ENCODE measurements around the gene CHMP2B. TPM values are rescaled to one million over a fixed set of nuclear protein-coding genes. Genes with fewer than 3 reads are reported as not detected.

CHMP2B gene
- total RNA-seq, 1 experiment from 2014 or later = 39.3 TPM

DNA sequence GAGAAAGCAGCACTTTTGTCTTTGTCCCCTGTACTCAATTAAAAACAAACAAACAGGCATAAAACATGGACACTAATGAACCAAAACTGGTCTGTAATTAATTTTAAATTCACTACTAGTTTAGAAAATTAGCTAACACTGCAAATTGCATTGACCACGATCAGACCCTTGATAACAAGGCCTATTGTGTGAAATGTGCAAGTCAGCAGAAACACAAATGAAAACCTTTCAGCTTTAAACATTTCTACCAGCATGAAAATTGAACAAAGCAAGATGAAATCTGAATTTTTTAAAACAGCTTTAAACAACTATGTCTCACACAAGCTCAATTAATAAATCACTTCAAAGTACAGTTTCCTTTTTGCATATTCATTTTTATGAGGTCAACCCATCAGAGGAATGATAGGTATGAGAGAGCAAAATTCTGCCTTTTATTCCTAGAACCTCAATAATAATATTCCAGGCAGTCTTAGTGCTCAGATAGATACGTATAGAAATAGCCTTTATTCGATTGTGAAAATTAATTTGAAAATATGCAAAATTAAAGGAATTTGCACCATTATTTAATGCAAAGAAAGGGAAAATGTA lies 27.0 kb upstream of the CHMP2B start:
- no peak overlapping the region for H3K4ac ChIP-seq (ENCODE audit: low read depth, low read length)
- H2BK5ac ChIP-seq (ENCODE audit: insufficient read length, low read length) = no peak overlapping the region
- H3K9ac ChIP-seq (ENCODE audit: extremely low read depth, insufficient read length, low read length) = no peak overlapping the region
- no peak overlapping the region for H3K14ac ChIP-seq (ENCODE audit: insufficient read depth, low read length)
- no peak overlapping the region for H4K91ac ChIP-seq (ENCODE audit: insufficient read length, low read depth, low read length)
- peaks cover 8% of the 10 kb centered on the region for H3K9me3 ChIP-seq (ENCODE audit: control insufficient read depth, low read depth, low read length)
- H2BK15ac ChIP-seq (ENCODE audit: low read depth, low read length) = no peak overlapping the region
- H3K27ac Mint-ChIP-seq = no peak overlapping the region
- no peak overlapping the region for H3K4me3 Mint-ChIP-seq
- no peak overlapping the region for H3K27ac ChIP-seq (ENCODE audit: insufficient read length, low read depth, low read length)
- no peaks in the 10 kb centered on the region for H3K27me3 ChIP-seq (ENCODE audit: insufficient read depth, low read length)
- peaks cover 10 to 18% (median 17%) of the 10 kb centered on the region in 3 experiments for H3K36me3 Mint-ChIP-seq (ENCODE audit: insufficient read depth in 1 of 3, low read depth in 3 of 3)
- no peak overlapping the region for H2BK12ac ChIP-seq (ENCODE audit: insufficient read length, low read depth, low read length)
- no peaks in the 10 kb centered on the region for H4K20me1 ChIP-seq (ENCODE audit: control insufficient read depth, insufficient read depth, insufficient read length)
- no peaks in the 10 kb centered on the region for H3K79me2 ChIP-seq (ENCODE audit: insufficient read depth, low read length)
- no peak overlapping the region for H2AFZ ChIP-seq (ENCODE audit: low read length)
- no peak overlapping the region for H3K4me2 ChIP-seq (ENCODE audit: insufficient read depth, insufficient read length, low read length)
- H3K18ac ChIP-seq (ENCODE audit: insufficient read length, low read depth, low read length) = no peak overlapping the region
- no peak overlapping the region for H3K56ac ChIP-seq (ENCODE audit: insufficient read length, low read depth, low read length)
- no peak overlapping the region for H2AK5ac ChIP-seq (ENCODE audit: insufficient read length, low read length)
- TF ChIP-seq, protein P1, sequence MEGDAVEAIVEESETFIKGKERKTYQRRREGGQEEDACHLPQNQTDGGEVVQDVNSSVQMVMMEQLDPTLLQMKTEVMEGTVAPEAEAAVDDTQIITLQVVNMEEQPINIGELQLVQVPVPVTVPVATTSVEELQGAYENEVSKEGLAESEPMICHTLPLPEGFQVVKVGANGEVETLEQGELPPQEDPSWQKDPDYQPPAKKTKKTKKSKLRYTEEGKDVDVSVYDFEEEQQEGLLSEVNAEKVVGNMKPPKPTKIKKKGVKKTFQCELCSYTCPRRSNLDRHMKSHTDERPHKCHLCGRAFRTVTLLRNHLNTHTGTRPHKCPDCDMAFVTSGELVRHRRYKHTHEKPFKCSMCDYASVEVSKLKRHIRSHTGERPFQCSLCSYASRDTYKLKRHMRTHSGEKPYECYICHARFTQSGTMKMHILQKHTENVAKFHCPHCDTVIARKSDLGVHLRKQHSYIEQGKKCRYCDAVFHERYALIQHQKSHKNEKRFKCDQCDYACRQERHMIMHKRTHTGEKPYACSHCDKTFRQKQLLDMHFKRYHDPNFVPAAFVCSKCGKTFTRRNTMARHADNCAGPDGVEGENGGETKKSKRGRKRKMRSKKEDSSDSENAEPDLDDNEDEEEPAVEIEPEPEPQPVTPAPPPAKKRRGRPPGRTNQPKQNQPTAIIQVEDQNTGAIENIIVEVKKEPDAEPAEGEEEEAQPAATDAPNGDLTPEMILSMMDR (conservative IDR thresholded peaks at IDR 0.05) = no peak
- no peak for DNase-seq
- no peaks in the 10 kb centered on the region for H3K79me1 ChIP-seq (ENCODE audit: insufficient read depth, low read depth, low read length, poor library complexity, severe bottlenecking)
- H3K23me2 ChIP-seq (ENCODE audit: insufficient read length, low read depth, low read length, poor library complexity, severe bottlenecking) = no peaks in the 10 kb centered on the region
- peaks cover 17 to 20% of the 10 kb centered on the region in 2 experiments for H3K9me3 Mint-ChIP-seq
- H3T11ph ChIP-seq (ENCODE audit: low read length) = no peak overlapping the region
- H4K5ac ChIP-seq (ENCODE audit: insufficient read length, low read depth, low read length) = no peak overlapping the region
- H3K23ac ChIP-seq (ENCODE audit: insufficient read length, low read depth, low read length) = no peak overlapping the region
- H3K4me1 ChIP-seq (ENCODE audit: insufficient read depth, low read length) = no peaks in the 10 kb centered on the region
- no CpG with 5 or more reads among the region's 3 CpGs for WGBS (ENCODE audit: extremely low coverage, insufficient read length, low lambda C conversion rate)
- no peak overlapping the region for H4K8ac ChIP-seq (replicated peaks; ENCODE audit: insufficient read length, low read depth, low read length)
- no peak overlapping the region for H2BK120ac ChIP-seq (ENCODE audit: low read depth, low read length, poor library complexity, severe bottlenecking)
- H3K27me3 Mint-ChIP-seq (ENCODE audit: low read depth) = no peaks in the 10 kb centered on the region
- no peak overlapping the region for H2BK20ac ChIP-seq (ENCODE audit: low read depth, low read length, poor library complexity, severe bottlenecking)
- no peaks in the 10 kb centered on the region; a peak in 1 of 4 replicates for H3K4me1 Mint-ChIP-seq
